Uterus (tissue), 4 donors: ENCODE measurements around the gene POLR1C. TPM values are rescaled to one million over a fixed set of nuclear protein-coding genes. Genes with fewer than 3 reads are reported as not detected.

Source experiments
- DNase-seq, 2 donors: peaks; one replicate each; pipeline ENCODE4 v3.0.0-alpha.2; 2019 to 2020
- H3K27ac ChIP-seq, 2 donors: fragments of 200-600 bp; sonication (generic); 1 replicate in 1 of 2; 2 replicates in 1 of 2; pipeline ENCODE4 v1.5.1; 2016 to 2018
- H3K27me3 ChIP-seq, 2 donors: fragments of 200-600 bp; sonication (generic); one replicate each; pipeline ENCODE4 v1.5.1; 2018 to 2019; ENCODE audit warnings: control low read depth in 1 of 2
- H3K36me3 ChIP-seq, 2 donors: fragments of 200-600 bp; sonication (generic); one replicate each; pipeline ENCODE4 v1.5.1; 2019; ENCODE audit warnings: control low read depth in 1 of 2
- H3K4me1 ChIP-seq, 2 donors: fragments of 200-600 bp; sonication (generic); one replicate each; pipeline ENCODE4 v1.5.1; 2018 to 2019; ENCODE audit warnings: control low read depth in 1 of 2
- H3K4me3 ChIP-seq, 2 donors: fragments of 200-600 bp; sonication (generic); 1 replicate in 1 of 2; 2 replicates in 1 of 2; pipeline ENCODE4 v1.5.1; 2018 to 2019; ENCODE audit warnings: mild to moderate bottlenecking in 1 of 2
- H3K9me3 ChIP-seq, 2 donors: fragments of 200-600 bp; sonication (generic); one replicate each; pipeline ENCODE4 v1.5.1; 2019; ENCODE audit warnings: control low read depth in 1 of 2
- CTCF ChIP-seq, 4 experiments: fragments of 200-600 bp in 2 of 4; fragments of 450-650 bp in 2 of 4; sonication (generic) in 2 of 4; IDR thresholded peaks; one replicate each; pipeline ENCODE4 v1.5.1; 2016 to 2019; ENCODE audit warnings: antibody characterized with exemption in 4 of 4, mild to moderate bottlenecking in 2 of 4, moderate library complexity in 1 of 4
- POLR2A ChIP-seq, 2 donors: fragments of 450-650 bp; IDR thresholded peaks; one replicate each; pipeline ENCODE4 v1.6.1; 2016; ENCODE audit warnings: antibody characterized with exemption in 2 of 2, mild to moderate bottlenecking in 1 of 2, moderate library complexity in 1 of 2
- intact Hi-C: fragments of 100-400 bp; cut with DNase I; formaldehyde crosslinking; loops from one replicate; pipeline ENCODE4 v1.15.1; 2023; ENCODE audit warnings: low total_unique reads
- total RNA-seq, 4 donors: library from RNA; depleted of rRNA in 3 of 4; stranded (reverse); fragments of >200 nt in 3 of 4; gene quantifications; one replicate each; pipeline versions ENCODE4 v1.1.0 to v1.2.4, GENCODE V29; 2014 to 2023
- donor health status: DM: yes; HTN: yes; CAD: no.

The POLR1C gene
- total RNA-seq, 4 donors from 2014 or later: 15.9 to 39.5 (median 26.0) TPM

DNA sequence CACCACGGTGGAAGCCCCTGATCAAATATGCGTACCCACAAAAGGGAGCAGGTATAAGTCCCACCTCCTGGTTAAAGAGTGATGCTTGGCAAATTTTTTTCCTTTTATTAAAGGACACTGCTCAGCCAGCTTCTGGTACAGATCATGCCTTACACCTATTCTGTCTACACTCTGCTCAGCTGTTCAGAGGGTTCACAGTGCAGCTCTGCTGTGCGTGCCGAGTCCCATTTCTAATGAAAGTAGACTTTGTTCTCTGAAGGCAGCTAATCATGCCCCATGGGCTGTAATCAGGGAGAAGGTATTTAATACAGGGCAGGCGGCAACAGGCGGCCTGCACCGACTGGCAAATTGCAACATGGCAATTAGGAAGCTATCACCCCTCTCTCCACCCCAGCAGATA lies 23.1 kb upstream of the POLR1C start:
- H3K9me3 ChIP-seq: no peaks in the 10 kb centered on the region
- H3K4me1 ChIP-seq: peaks cover 0 to 21% of the 10 kb centered on the region in 2 donors
- H3K4me3 ChIP-seq: no peak overlapping the region
- no peak for DNase-seq
- no peaks in the 10 kb centered on the region for H3K27me3 ChIP-seq
- H3K36me3 ChIP-seq: no peaks in the 10 kb centered on the region
- TF ChIP-seq POLR2A (IDR thresholded peaks at IDR 0.05): no peak
- TF ChIP-seq CTCF (IDR thresholded peaks at IDR 0.05): no peak
- intact Hi-C loops: loop anchor here (10.0 kb wide), 1 partner anchor 129 kb away; the partner anchor contains the start of gene ZNF318
- H3K27ac ChIP-seq: no peak overlapping the region

- Histone ChIP-seq H3K27ac (no peak overlapping the region), H3K36me3 (no peaks in the 10 kb centered on the region), H3K9me3 (no peaks in the 10 kb centered on the region), H3K27me3 (no peaks in the 10 kb centered on the region), H3K4me1 (peaks cover 0 to 21% of the 10 kb centered on the region in 2 donors), H3K4me3 (no peak overlapping the region)
- DNase-seq: no peak
- no peak for TF ChIP-seq POLR2A (IDR thresholded peaks at IDR 0.05)
- no peak for TF ChIP-seq CTCF (IDR thresholded peaks at IDR 0.05)
- intact Hi-C loops: loop anchor here (10.0 kb wide), 1 partner anchor 130 kb away; the partner anchor contains the start of gene ZNF318
Observed at GRCh38 chr6:43494321-43494720, 22.6 kb upstream of the POLR1C start.

DNA sequence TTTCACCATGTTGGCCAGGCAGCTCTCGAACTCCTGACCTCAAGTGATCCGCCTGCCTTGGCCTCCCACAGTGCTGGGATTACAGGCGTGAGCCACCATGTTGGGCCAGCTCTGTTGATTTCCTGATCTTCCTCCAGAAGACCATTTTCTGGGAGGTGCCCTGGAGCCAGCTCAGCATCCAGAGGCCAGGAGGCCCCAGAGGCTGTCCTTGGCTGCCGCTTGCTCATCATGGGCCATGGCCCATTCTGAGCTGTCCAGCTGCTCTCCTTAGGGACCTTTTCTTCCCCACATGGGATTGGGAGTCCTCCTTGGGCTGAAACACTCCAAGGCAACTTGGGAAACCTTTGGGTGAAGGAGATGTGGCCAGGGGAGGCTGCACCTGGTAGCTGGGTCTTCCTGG lies 22.1 kb upstream of the POLR1C start:
- Histone ChIP-seq H3K4me1 (peaks cover 0 to 21% of the 10 kb centered on the region in 2 donors), H3K36me3 (no peaks in the 10 kb centered on the region), H3K27me3 (no peaks in the 10 kb centered on the region), H3K9me3 (no peaks in the 10 kb centered on the region), H3K27ac (no peak overlapping the region), H3K4me3 (no peak overlapping the region)
- no peak for DNase-seq
- TF ChIP-seq POLR2A (IDR thresholded peaks at IDR 0.05) (no peak), CTCF (IDR thresholded peaks at IDR 0.05) (no peak)
- intact Hi-C loops: loop anchor here (10.0 kb wide), 1 partner anchor 130 kb away; the partner anchor contains the start of gene ZNF318

GRCh38 chr6:43495409-43495941 lies 21.4 kb upstream of the POLR1C start:
- no peak for DNase-seq
- Histone ChIP-seq H3K9me3 (no peaks in the 10 kb centered on the region), H3K4me3 (no peak overlapping the region), H3K27ac (no peak overlapping the region), H3K36me3 (no peaks in the 10 kb centered on the region), H3K4me1 (peaks cover 0 to 21% of the 10 kb centered on the region in 2 donors), H3K27me3 (no peaks in the 10 kb centered on the region)
- intact Hi-C loops: loop anchor here (10.0 kb wide), 1 partner anchor 131 kb away; the partner anchor contains the start of gene ZNF318
- TF ChIP-seq CTCF (IDR thresholded peaks at IDR 0.05): no peak

DNA sequence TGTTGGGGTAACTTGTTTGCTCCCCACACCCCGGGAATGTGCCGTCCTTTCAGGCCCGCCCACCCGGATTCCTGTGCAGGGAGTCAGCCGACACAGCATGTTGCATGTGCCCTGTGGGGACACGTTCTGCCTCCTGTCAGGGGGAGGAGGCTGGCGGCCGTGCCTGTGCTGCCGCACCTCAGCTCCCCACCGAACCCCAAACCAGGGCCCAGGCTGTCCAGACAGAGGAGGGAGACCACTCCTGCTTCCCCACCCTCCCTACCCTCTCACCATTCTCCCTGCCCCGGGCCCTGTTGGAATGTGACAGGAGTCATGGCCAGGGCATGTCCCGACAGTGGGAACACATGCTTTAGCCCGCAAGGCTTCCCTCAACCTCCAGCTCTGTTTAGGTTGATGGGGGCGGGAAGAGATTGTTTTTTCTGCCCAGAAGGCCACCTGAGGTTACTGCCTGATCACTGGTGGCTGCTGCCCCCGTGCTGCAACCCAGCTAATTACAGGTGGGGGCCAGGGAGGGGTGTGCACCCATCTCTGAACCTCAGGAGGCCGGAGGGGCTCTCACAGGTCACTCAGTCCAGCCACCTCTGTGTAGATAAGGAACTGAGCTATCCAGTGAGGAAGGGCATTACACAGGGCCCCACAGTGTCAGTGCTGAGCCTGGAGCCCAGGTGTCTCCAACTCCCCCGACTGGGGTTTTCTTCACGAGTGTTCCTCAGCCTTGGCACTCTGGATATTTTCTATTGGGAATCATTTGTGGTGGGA lies 20.3 kb upstream of the POLR1C start:
- intact Hi-C loops: loop anchor here (10.0 kb wide), 1 partner anchor 132 kb away; the partner anchor contains the start of gene ZNF318
- H3K4me1 ChIP-seq: peaks cover 0 to 21% of the 10 kb centered on the region in 2 donors
- DNase-seq: no peak

More for the DNA sequence above, 20.3 kb upstream of the POLR1C start:
- peak overlapping the region in 1 of 2 donors; percentile 23 for H3K27ac ChIP-seq
- H3K4me3 ChIP-seq: no peak overlapping the region
- H3K9me3 ChIP-seq: no peaks in the 10 kb centered on the region
- H3K27me3 ChIP-seq: no peaks in the 10 kb centered on the region
- no peaks in the 10 kb centered on the region for H3K36me3 ChIP-seq
- TF ChIP-seq CTCF (IDR thresholded peaks at IDR 0.05) (peak; percentile 25 to 42 (median 28)), POLR2A (IDR thresholded peaks at IDR 0.05) (no peak)
